ENCODE measurements around the gene ARPP21. TPM values are rescaled to one million over a fixed set of nuclear protein-coding genes. Genes with fewer than 3 reads are reported as not detected.

ARPP21 gene
- total RNA-seq, 1 experiment from 2014 or later, result not detected

GRCh38 chr3:35784169-35784568 lies 144.8 kb downstream of the ARPP21 start (continued):
- TF ChIP-seq STAT6 (CRISPR knock-in tag; conservative IDR thresholded peaks at IDR 0.05; ENCODE audit: low read depth), result no peak

- no peak overlapping the region for H3K4me3 Mint-ChIP-seq
- TF ChIP-seq JUN (CRISPR knock-in tag; IDR thresholded peaks at IDR 0.05), result no peak
- TF ChIP-seq AFF4 (CRISPR knock-in tag; IDR thresholded peaks at IDR 0.05; ENCODE audit: borderline replicate concordance), result no peak
- TF ChIP-seq IRF1 (CRISPR knock-in tag; IDR thresholded peaks at IDR 0.05), result no peak
- TF ChIP-seq CDX4 (CRISPR knock-in tag; IDR thresholded peaks at IDR 0.05; ENCODE audit: borderline replicate concordance), result no peak
- no peak for TF ChIP-seq MAX (CRISPR knock-in tag; IDR thresholded peaks at IDR 0.05)
- no peak for TF ChIP-seq ZNF425 (CRISPR knock-in tag; conservative IDR thresholded peaks at IDR 0.05)
- no peak for TF ChIP-seq FOXJ3 (CRISPR knock-in tag; IDR thresholded peaks at IDR 0.05; ENCODE audit: borderline replicate concordance)
- DNase-seq (ENCODE audit: low spot score) (no peak), ATAC-seq (no peak)
- peaks cover 3% of the 10 kb centered on the region; the same call in 1 of the 2 replicates for H3K4me1 Mint-ChIP-seq
- H3K9me3 Mint-ChIP-seq, result no peaks in the 10 kb centered on the region
- H3K27me3 Mint-ChIP-seq (ENCODE audit: low read depth), result no peaks in the 10 kb centered on the region
- ChIA-PET CTCF (no interaction called here), POLR2A (no interaction called here)
- no peaks in the 10 kb centered on the region for H3K36me3 Mint-ChIP-seq
- no peak overlapping the region for H3K27ac Mint-ChIP-seq
Measured at GRCh38 chr3:35785234-35785888, 146.0 kb downstream of the ARPP21 start.

GRCh38 chr3:35787936-35788335 lies 148.6 kb downstream of the ARPP21 start:
- no peak for ATAC-seq
- DNase-seq (ENCODE audit: low spot score), result no peak
- H3K4me1 Mint-ChIP-seq, result peaks cover 3% of the 10 kb centered on the region; the same call in 1 of the 2 replicates
- no peaks in the 10 kb centered on the region for H3K27me3 Mint-ChIP-seq (ENCODE audit: low read depth)
- H3K36me3 Mint-ChIP-seq, result no peaks in the 10 kb centered on the region
- H3K4me3 Mint-ChIP-seq, result no peak overlapping the region
- ChIA-PET CTCF (no interaction called here), POLR2A (no interaction called here)
- no peak overlapping the region for H3K27ac Mint-ChIP-seq
- no peaks in the 10 kb centered on the region for H3K9me3 Mint-ChIP-seq
- no peak for TF ChIP-seq CTCF (IDR thresholded peaks at IDR 0.05)
- TF ChIP-seq ARID4B (CRISPR knock-in tag; IDR thresholded peaks at IDR 0.05; ENCODE audit: borderline replicate concordance), result no peak
- no peak for TF ChIP-seq ZNF671 (CRISPR knock-in tag; IDR thresholded peaks at IDR 0.05)
- no peak for TF ChIP-seq RELA (CRISPR knock-in tag; IDR thresholded peaks at IDR 0.05; ENCODE audit: borderline replicate concordance)
- no peak for TF ChIP-seq ZNF138 (CRISPR knock-in tag; conservative IDR thresholded peaks at IDR 0.05)
- TF ChIP-seq JAZF1 (CRISPR knock-in tag; IDR thresholded peaks at IDR 0.05), result no peak
- no peak for TF ChIP-seq CBFB (CRISPR knock-in tag; IDR thresholded peaks at IDR 0.05; ENCODE audit: low read depth)
- TF ChIP-seq FOXJ3 (CRISPR knock-in tag; IDR thresholded peaks at IDR 0.05; ENCODE audit: borderline replicate concordance), result no peak

Data from WTC11 (cell line).